HepG2 (cell line): ENCODE data around the gene CMYA5. TPM values are rescaled to one million over a fixed set of nuclear protein-coding genes. Genes with fewer than 3 reads are reported as not detected.
A peak's percentile ranks its signal among the peaks of the same experiment; 100 is the strongest.

ENCODE experiments used
- ATAC-seq: fragments of 200-7000 bp; cut with Tn5 transposase; 3 replicates; pipeline ENCODE4 v1.9.1; 2020; ENCODE audit warnings: mild to moderate bottlenecking, moderate library complexity
- BruUV-seq: library from RNA; stranded (reverse); fragments of 400-500 nt; replicated peaks from 2 replicates; lab custom pipeline; 2021; lab: Mats Ljungman, UMichigan
- CTCF ChIA-PET: fragments of 300-600 bp; formaldehyde crosslinking; extraction: SDS; loops from one replicate; lab custom pipeline; 2021; ENCODE audit warnings: low total read pairs, inconsistent platforms, low intra/inter-chr PET ratio; lab: Yijun Ruan, JAX
- POLR2A ChIA-PET: fragments of 350-600 bp; sonication (Branson Sonifier 250); formaldehyde crosslinking; loops from one replicate; lab custom pipeline; 2020; ENCODE audit warnings: antibody characterized with exemption, inconsistent platforms; lab: Yijun Ruan, JAX
- DNase-seq: peaks from one replicate; pipeline ENCODE4 v3.0.0-alpha.2; 2015; ENCODE audit warnings: low spot score
- FAIRE-seq: peaks from 3 replicates; lab custom pipeline; 2011; peaks lifted over from hg19 to GRCh38; lab: Jason Lieb, UNC
- H2AFZ ChIP-seq: one replicate; pipeline ENCODE4 v1.6.1; 2011; ENCODE audit warnings: low read length, inconsistent platforms
- H3K27ac ChIP-seq: fragments of 300-600 bp; 3 replicates; pipeline ENCODE4 v1.8.0; 2011; ENCODE audit warnings: mixed run types, mild to moderate bottlenecking, mixed read lengths, low read length, inconsistent platforms; ENCODE audit not compliant: insufficient read depth; ENCODE audit errors: extremely low read length
- H3K27me3 ChIP-seq, 2 experiments: fragments of 200-600 bp in 1 of 2; 2 replicates in 1 of 2; 3 replicates in 1 of 2; pipeline versions ENCODE4 v1.6.0 to v1.8.0; 2011; ENCODE audit warnings: low read length in 2 of 2, mild to moderate bottlenecking in 2 of 2, moderate library complexity in 2 of 2, inconsistent platforms in 1 of 2; ENCODE audit not compliant: insufficient read depth in 2 of 2, control insufficient read depth in 1 of 2
- H3K36me3 ChIP-seq, 2 experiments: fragments of 200-600 bp in 1 of 2; replicated peaks in 1 of 2; 2 replicates in 1 of 2; 3 replicates in 1 of 2; pipeline versions ENCODE4 v1.5.1 to v1.8.0; 2011; ENCODE audit warnings: low read length in 2 of 2, inconsistent platforms in 1 of 2; ENCODE audit not compliant: insufficient read depth in 2 of 2, control insufficient read depth in 1 of 2
- H3K4me1 ChIP-seq: 2 replicates; pipeline ENCODE4 v1.5.1; 2012; ENCODE audit warnings: low read length, inconsistent platforms; ENCODE audit not compliant: insufficient read depth
- H3K4me2 ChIP-seq: 2 replicates; pipeline ENCODE4 v1.6.0; 2011; ENCODE audit warnings: low read depth, low read length, inconsistent platforms
- H3K4me3 ChIP-seq, 3 experiments: fragments of 200-600 bp in 1 of 3; sonication (generic), shearing (Covaris generic) in 1 of 3; replicated peaks in 1 of 3; 2 replicates each; pipeline ENCODE4 v1.5.1; 2011 to 2016; ENCODE audit warnings: low read length in 3 of 3, inconsistent platforms in 2 of 3, low read depth in 2 of 3, mild to moderate bottlenecking in 2 of 3, control low read depth in 1 of 3, mixed read lengths in 1 of 3; ENCODE audit not compliant: insufficient read depth in 1 of 3
- H3K79me2 ChIP-seq: one replicate; pipeline ENCODE4 v1.6.1; 2011; ENCODE audit warnings: low read length, inconsistent platforms; ENCODE audit not compliant: insufficient read depth
- H3K9ac ChIP-seq: 2 replicates; pipeline ENCODE4 v1.6.0; 2011; ENCODE audit warnings: mild to moderate bottlenecking, low read depth, low read length, inconsistent platforms; ENCODE audit not compliant: insufficient read depth
- H3K9me3 ChIP-seq: 2 replicates; pipeline ENCODE4 v1.5.1; 2012; ENCODE audit warnings: mild to moderate bottlenecking, low read length
- H4K20me1 ChIP-seq: 2 replicates; pipeline ENCODE4 v1.6.0; 2011; ENCODE audit warnings: inconsistent platforms, mild to moderate bottlenecking, low read length, moderate library complexity; ENCODE audit not compliant: insufficient read depth
- STAG1 ChIP-seq: sonication (generic); formaldehyde crosslinking; IDR thresholded peaks from 2 replicates; pipeline ENCODE4 v1.4.0; 2020; ENCODE audit warnings: missing genetic modification reagents
- ZNF142 ChIP-seq: sonication (generic); formaldehyde crosslinking; IDR thresholded peaks from 2 replicates; pipeline ENCODE4 v1.4.0; 2020; ENCODE audit warnings: missing genetic modification reagents
- ZNF879 ChIP-seq: sonication (generic); formaldehyde crosslinking; IDR thresholded peaks from 2 replicates; pipeline ENCODE4 v1.8.1; 2023; ENCODE audit warnings: missing genetic modification reagents
- WGBS: methylation state at CpG from one replicate; pipeline ENCODE4 v1.1.6; 2017; ENCODE audit warnings: low lambda C conversion rate; 5-methylcytosine and 5-hydroxymethylcytosine counted together
- in situ Hi-C: cut with HindIII; loops from 2 replicates; pipeline ENCODE4 v1.10.0; 2017; ENCODE audit warnings: low pct_unique_long_range_greater_than_20kb; ENCODE audit not compliant: extremely low pct_ligation_motif_present
- intact Hi-C: fragments of 100-400 bp; cut with micrococcal nuclease; formaldehyde crosslinking; loops from one replicate; pipeline ENCODE4 v1.10.0; 2022; ENCODE audit not compliant: unreplicated experiment
- polyA plus RNA-seq, 8 experiments: library from polyadenylated mRNA; depleted of rRNA in 3 of 8; stranded (reverse) in 7 of 8; unstranded in 1 of 8; fragments of >200 nt; fragmentation: Illumina TruSeq in 4 of 8; extraction: Trizol in 4 of 8; gene quantifications; 2 replicates each; pipeline versions ENCODE4 v1.2.1 to v1.2.3, GENCODE V29; 2011 to 2016; ENCODE audit warnings: low read depth in 4 of 8, missing spikeins in 1 of 8, mixed read lengths in 1 of 8; ENCODE audit not compliant: insufficient read depth in 1 of 8
- total RNA-seq, 5 experiments: library from RNA; depleted of rRNA; stranded (reverse); fragments of >200 nt; fragmentation: Illumina TruSeq; extraction: Trizol; gene quantifications; 2 replicates each; pipeline ENCODE4 v1.2.3, GENCODE V29; 2016; ENCODE audit warnings: low read depth in 1 of 5
- TF ChIP-seq, protein P1 (sequence below): sonication (generic); formaldehyde crosslinking; conservative IDR thresholded peaks from 2 replicates; pipeline ENCODE4 v1.8.0; 2022; ENCODE audit warnings: missing genetic modification reagents
- TF ChIP-seq, protein P2 (sequence below): sonication (generic); formaldehyde crosslinking; IDR thresholded peaks from 2 replicates; pipeline ENCODE4 v1.5.0; 2020; ENCODE audit warnings: mild to moderate bottlenecking, missing genetic modification reagents, moderate library complexity

Gene CMYA5
- total and polyA plus RNA-seq, 2 of the 13 experiments (the other 11 are each of a cell fraction or from before 2014, with no cell fraction given), result 0.13 to 0.51 TPM

- Histone ChIP-seq H2AFZ (no peak overlapping the region), H3K36me3 (no peaks in the 10 kb centered on the region), H3K27me3 (peaks cover 1 to 10% of the 10 kb centered on the region in 2 experiments; a peak in 3 of 5 replicates), H3K79me2 (no peaks in the 10 kb centered on the region), H3K27ac (no peak overlapping the region), H3K4me1 (no peaks in the 10 kb centered on the region), H3K9ac (no peak overlapping the region), H3K9me3 (no peaks in the 10 kb centered on the region), H4K20me1 (no peaks in the 10 kb centered on the region), H3K4me3 (no peak overlapping the region), H3K4me2 (no peak overlapping the region)
- DNase-seq (no peak), ATAC-seq (peak; percentile 96), FAIRE-seq (peak; percentile 28)
- TF ChIP-seq, protein P1, sequence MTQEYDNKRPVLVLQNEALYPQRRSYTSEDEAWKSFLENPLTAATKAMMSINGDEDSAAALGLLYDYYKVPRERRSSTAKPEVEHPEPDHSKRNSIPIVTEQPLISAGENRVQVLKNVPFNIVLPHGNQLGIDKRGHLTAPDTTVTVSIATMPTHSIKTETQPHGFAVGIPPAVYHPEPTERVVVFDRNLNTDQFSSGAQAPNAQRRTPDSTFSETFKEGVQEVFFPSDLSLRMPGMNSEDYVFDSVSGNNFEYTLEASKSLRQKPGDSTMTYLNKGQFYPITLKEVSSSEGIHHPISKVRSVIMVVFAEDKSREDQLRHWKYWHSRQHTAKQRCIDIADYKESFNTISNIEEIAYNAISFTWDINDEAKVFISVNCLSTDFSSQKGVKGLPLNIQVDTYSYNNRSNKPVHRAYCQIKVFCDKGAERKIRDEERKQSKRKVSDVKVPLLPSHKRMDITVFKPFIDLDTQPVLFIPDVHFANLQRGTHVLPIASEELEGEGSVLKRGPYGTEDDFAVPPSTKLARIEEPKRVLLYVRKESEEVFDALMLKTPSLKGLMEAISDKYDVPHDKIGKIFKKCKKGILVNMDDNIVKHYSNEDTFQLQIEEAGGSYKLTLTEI (CRISPR knock-in tag), result no peak
- TF ChIP-seq ZNF142 (CRISPR knock-in tag) (no peak), ZNF879 (CRISPR knock-in tag) (no peak), STAG1 (CRISPR knock-in tag) (peak; percentile 51)
- TF ChIP-seq, protein P2, sequence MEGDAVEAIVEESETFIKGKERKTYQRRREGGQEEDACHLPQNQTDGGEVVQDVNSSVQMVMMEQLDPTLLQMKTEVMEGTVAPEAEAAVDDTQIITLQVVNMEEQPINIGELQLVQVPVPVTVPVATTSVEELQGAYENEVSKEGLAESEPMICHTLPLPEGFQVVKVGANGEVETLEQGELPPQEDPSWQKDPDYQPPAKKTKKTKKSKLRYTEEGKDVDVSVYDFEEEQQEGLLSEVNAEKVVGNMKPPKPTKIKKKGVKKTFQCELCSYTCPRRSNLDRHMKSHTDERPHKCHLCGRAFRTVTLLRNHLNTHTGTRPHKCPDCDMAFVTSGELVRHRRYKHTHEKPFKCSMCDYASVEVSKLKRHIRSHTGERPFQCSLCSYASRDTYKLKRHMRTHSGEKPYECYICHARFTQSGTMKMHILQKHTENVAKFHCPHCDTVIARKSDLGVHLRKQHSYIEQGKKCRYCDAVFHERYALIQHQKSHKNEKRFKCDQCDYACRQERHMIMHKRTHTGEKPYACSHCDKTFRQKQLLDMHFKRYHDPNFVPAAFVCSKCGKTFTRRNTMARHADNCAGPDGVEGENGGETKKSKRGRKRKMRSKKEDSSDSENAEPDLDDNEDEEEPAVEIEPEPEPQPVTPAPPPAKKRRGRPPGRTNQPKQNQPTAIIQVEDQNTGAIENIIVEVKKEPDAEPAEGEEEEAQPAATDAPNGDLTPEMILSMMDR (CRISPR knock-in tag), result peak; percentile 56
- ChIA-PET POLR2A (no interaction called here), CTCF (no interaction called here)
- in situ Hi-C loops, result no loop called here
- 14% methylated on average over 6 of the region's 9 CpGs for WGBS
- BruUV-seq, result no TSS peak
- intact Hi-C loops, result no loop called here
Measured at GRCh38 chr5:79829260-79829659, 139.6 kb downstream of the CMYA5 start.
